Neural progenitor cell (in vitro differentiated cells): ENCODE data around the gene KAZALD1.

Experiments
- EZH2 ChIP-seq: fragments of 200-600 bp; sonication (generic); IDR thresholded peaks from 2 replicates; pipeline ENCODE4 v1.6.1; 2017; ENCODE audit warnings: antibody characterized with exemption, mild to moderate bottlenecking, moderate library complexity
- EZH2phosphoT487 ChIP-seq: fragments of 200-600 bp; sonication (generic); IDR thresholded peaks from 2 replicates; pipeline ENCODE4 v1.6.1; 2017; ENCODE audit warnings: antibody characterized with exemption
- TF ChIP-seq, protein P1 (sequence below): fragments of 200-600 bp; sonication (generic); IDR thresholded peaks from 2 replicates; pipeline ENCODE4 v1.5.1; 2017; ENCODE audit warnings: antibody characterized with exemption, mild to moderate bottlenecking

DNA sequence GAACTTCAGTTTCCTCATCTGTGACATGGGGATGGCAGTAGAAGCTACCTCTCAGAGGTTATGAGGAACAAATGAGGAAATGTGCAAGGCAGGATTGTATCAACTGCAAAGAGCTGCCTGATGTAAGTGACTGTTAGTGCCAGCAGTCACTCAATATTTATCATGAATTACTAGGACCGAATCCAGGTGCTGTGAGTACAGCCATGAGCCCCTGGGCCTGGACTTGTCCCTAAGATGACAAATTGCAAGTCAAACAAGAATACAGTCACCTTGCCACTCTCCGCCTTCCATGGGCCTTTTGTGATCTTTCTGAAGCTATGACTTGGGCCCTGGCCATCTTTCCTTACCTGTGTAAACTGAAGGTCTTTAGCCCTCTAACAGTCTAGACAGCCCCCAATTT is 41.6 kb downstream of the KAZALD1 start:
- TF ChIP-seq, protein P1, sequence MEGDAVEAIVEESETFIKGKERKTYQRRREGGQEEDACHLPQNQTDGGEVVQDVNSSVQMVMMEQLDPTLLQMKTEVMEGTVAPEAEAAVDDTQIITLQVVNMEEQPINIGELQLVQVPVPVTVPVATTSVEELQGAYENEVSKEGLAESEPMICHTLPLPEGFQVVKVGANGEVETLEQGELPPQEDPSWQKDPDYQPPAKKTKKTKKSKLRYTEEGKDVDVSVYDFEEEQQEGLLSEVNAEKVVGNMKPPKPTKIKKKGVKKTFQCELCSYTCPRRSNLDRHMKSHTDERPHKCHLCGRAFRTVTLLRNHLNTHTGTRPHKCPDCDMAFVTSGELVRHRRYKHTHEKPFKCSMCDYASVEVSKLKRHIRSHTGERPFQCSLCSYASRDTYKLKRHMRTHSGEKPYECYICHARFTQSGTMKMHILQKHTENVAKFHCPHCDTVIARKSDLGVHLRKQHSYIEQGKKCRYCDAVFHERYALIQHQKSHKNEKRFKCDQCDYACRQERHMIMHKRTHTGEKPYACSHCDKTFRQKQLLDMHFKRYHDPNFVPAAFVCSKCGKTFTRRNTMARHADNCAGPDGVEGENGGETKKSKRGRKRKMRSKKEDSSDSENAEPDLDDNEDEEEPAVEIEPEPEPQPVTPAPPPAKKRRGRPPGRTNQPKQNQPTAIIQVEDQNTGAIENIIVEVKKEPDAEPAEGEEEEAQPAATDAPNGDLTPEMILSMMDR: no peak
- no peak for TF ChIP-seq EZH2phosphoT487
- no peak for TF ChIP-seq EZH2
